HEK293 (cell line): ENCODE data around the gene PDE4A.

ENCODE experiments used
- CTCF ChIP-seq: fragments of 450-650 bp; formaldehyde crosslinking; IDR thresholded peaks from 2 replicates; pipeline ENCODE4 v1.5.1; 2016; ENCODE audit warnings: missing biosample characterization, missing genetic modification characterization
- ELK4 ChIP-seq: IDR thresholded peaks from 2 replicates; pipeline ENCODE4 v1.6.1; 2011; ENCODE audit warnings: mild to moderate bottlenecking, low read depth, low read length, borderline replicate concordance
- HOXC10 ChIP-seq: sonication (generic); formaldehyde crosslinking; IDR thresholded peaks from 2 replicates; pipeline ENCODE4 v1.8.1; 2023; ENCODE audit warnings: mild to moderate bottlenecking, missing genetic modification reagents
- SP7 ChIP-seq: fragments of 450-650 bp; formaldehyde crosslinking; IDR thresholded peaks from 2 replicates; pipeline ENCODE4 v1.5.1; 2016; ENCODE audit warnings: missing biosample characterization, missing genetic modification characterization
- ZNF121 ChIP-seq: fragments of 450-650 bp; formaldehyde crosslinking; IDR thresholded peaks from 2 replicates; pipeline ENCODE4 v1.5.1; 2016; ENCODE audit warnings: missing biosample characterization, missing genetic modification characterization
- ZNF133 ChIP-seq: fragments of 450-650 bp; formaldehyde crosslinking; IDR thresholded peaks from 2 replicates; pipeline ENCODE4 v1.5.1; 2016; ENCODE audit warnings: missing biosample characterization, missing genetic modification characterization
- ZNF274 ChIP-seq, 2 experiments: fragments of 200-500 bp in 1 of 2; fragments of 450-650 bp in 1 of 2; sonication (Bioruptor generic) in 1 of 2; formaldehyde crosslinking in 1 of 2; IDR thresholded peaks; 2 replicates each; pipeline versions ENCODE4 v1.5.1 to v1.6.1; 2014 to 2016; ENCODE audit warnings: borderline replicate concordance in 1 of 2, inconsistent platforms in 1 of 2, low read length in 1 of 2, missing biosample characterization in 1 of 2, missing genetic modification characterization in 1 of 2
- ZNF398 ChIP-seq: fragments of 450-650 bp; formaldehyde crosslinking; IDR thresholded peaks from 2 replicates; pipeline ENCODE4 v1.5.1; 2017; ENCODE audit warnings: missing biosample characterization, missing genetic modification characterization
- ZNF404 ChIP-seq: fragments of 450-650 bp; formaldehyde crosslinking; IDR thresholded peaks from 2 replicates; pipeline ENCODE4 v1.5.1; 2017; ENCODE audit warnings: missing biosample characterization, missing genetic modification characterization
- ZNF423 ChIP-seq: fragments of 450-650 bp; formaldehyde crosslinking; IDR thresholded peaks from 2 replicates; pipeline ENCODE4 v1.5.1; 2016; ENCODE audit warnings: missing biosample characterization, missing genetic modification characterization

- TF ChIP-seq ZNF398 (no peak), HOXC10 (CRISPR knock-in tag) (no peak), ZNF274 (IDR thresholded peaks at IDR 0.05; ENCODE audit: low read length) (no peak), ZNF274 (tag by site-specific recombination; IDR thresholded peaks at IDR 0.05; ENCODE audit: borderline replicate concordance) (no peak), ZNF423 (tag by site-specific recombination) (no peak), ELK4 (no peak), ZNF121 (tag by site-specific recombination) (no peak), SP7 (no peak), CTCF (tag by site-specific recombination) (no peak), ZNF133 (tag by site-specific recombination) (no peak), ZNF404 (no peak)
These were observed 52.9 kb downstream of the PDE4A start for GRCh38 chr19:10473192-10473591.
